Endothelial cell of umbilical vein (primary cell): Measurements from ENCODE around the gene TVP23A.

Experiments
- CTCF ChIP-seq, 2 donors: IDR thresholded peaks; 1 replicate in 1 of 2; 2 replicates in 1 of 2; pipeline ENCODE4 v1.5.1; 2011; ENCODE audit warnings: low read length in 2 of 2, mild to moderate bottlenecking in 2 of 2, moderate library complexity in 2 of 2, control low read depth in 1 of 2, inconsistent platforms in 1 of 2, low read depth in 1 of 2; ENCODE audit not compliant: insufficient read depth in 1 of 2; ENCODE audit errors: extremely low read depth in 1 of 2
- EZH2 ChIP-seq: IDR thresholded peaks from 2 replicates; pipeline ENCODE4 v1.6.1; 2012; ENCODE audit warnings: borderline replicate concordance, low read depth, mild to moderate bottlenecking, moderate library complexity, low read length, inconsistent platforms; ENCODE audit not compliant: severe bottlenecking
- FOS ChIP-seq: IDR thresholded peaks from 2 replicates; pipeline ENCODE4 v1.6.1; 2011; ENCODE audit warnings: mild to moderate bottlenecking, low read length, moderate library complexity, borderline replicate concordance; ENCODE audit not compliant: insufficient read depth
- JUN ChIP-seq: IDR thresholded peaks from 2 replicates; pipeline ENCODE4 v1.6.1; 2011; ENCODE audit warnings: borderline replicate concordance, low read depth; ENCODE audit not compliant: insufficient read length, insufficient read depth
- POLR2A ChIP-seq: IDR thresholded peaks from 2 replicates; pipeline ENCODE4 v1.6.1; 2012; ENCODE audit warnings: low read depth, mild to moderate bottlenecking, control low read depth, low read length
- POLR2AphosphoS5 ChIP-seq: IDR thresholded peaks from 2 replicates; pipeline ENCODE4 v1.6.1; 2012; ENCODE audit warnings: low read depth, mild to moderate bottlenecking, control low read depth, low read length, moderate library complexity; ENCODE audit not compliant: insufficient read depth

GRCh38 chr16:10743227-10743609 lies 75.4 kb downstream of the TVP23A start:
- TF ChIP-seq FOS, result no peak
- TF ChIP-seq EZH2, result no peak
- TF ChIP-seq CTCF (IDR thresholded peaks at IDR 0.05; ENCODE audit: extremely low read depth in 1 of 2, insufficient read depth in 1 of 2, low read depth in 1 of 2, low read length in 2 of 2), result no peak
- TF ChIP-seq POLR2A, result no peak
- no peak for TF ChIP-seq POLR2AphosphoS5
- TF ChIP-seq JUN, result no peak
